Activated T-helper 1 cell treated with anti-CD3 and anti-CD28 coated beads, Interleukin-12 subunit alpha, Interleukin-12 subunit beta, Interleukin-2, Interleukin-4 antibody, amounts not matched to agents 30 ng/mL and 10 ng/mL and 1 ng/mL, durations not matched to agents 14 hours and 24 hours and 36 hours (primary cell): ENCODE measurements around the gene ADAM12. TPM values are rescaled to one million over a fixed set of nuclear protein-coding genes. Genes with fewer than 3 reads are reported as not detected.
"Not testable (repeated sequence)": the region's sequence is repeated elsewhere in the genome, so short reads cannot be mapped to it uniquely, and the experiment has no call there.

Experiments
- DNase-seq: peaks from one replicate; pipeline ENCODE4 v3.0.0; 2021; ENCODE audit warnings: low spot score
- H3K27ac Mint-ChIP-seq: one replicate; pipeline ENCODE4 v1.8.0; 2021; ENCODE audit warnings: mild to moderate bottlenecking, mixed read lengths
- H3K27me3 Mint-ChIP-seq: one replicate; pipeline ENCODE4 v1.8.0; 2022; ENCODE audit warnings: mild to moderate bottlenecking, moderate library complexity, mixed read lengths; ENCODE audit not compliant: insufficient read depth
- H3K36me3 Mint-ChIP-seq: one replicate; pipeline ENCODE4 v1.8.0; 2021; ENCODE audit warnings: low read depth, mixed read lengths
- H3K4me1 Mint-ChIP-seq: one replicate; pipeline ENCODE4 v1.8.0; 2021; ENCODE audit warnings: low read depth, mixed read lengths
- H3K4me3 Mint-ChIP-seq: one replicate; pipeline ENCODE4 v1.8.0; 2021; ENCODE audit warnings: mild to moderate bottlenecking, moderate library complexity, mixed read lengths
- H3K9me3 Mint-ChIP-seq: one replicate; pipeline ENCODE4 v1.8.0; 2021; ENCODE audit warnings: mixed read lengths
- intact Hi-C: fragments of 100-400 bp; cut with micrococcal nuclease; formaldehyde crosslinking; loops from one replicate; pipeline ENCODE4 v1.15.1; 2024
- total RNA-seq: library from RNA; stranded (reverse); gene quantifications from 2 replicates; pipeline ENCODE4 v1.2.3, GENCODE V29; 2022

The ADAM12 gene
- total RNA-seq, 1 donor from 2014 or later, result not detected

GRCh38 chr10:126397156-126397555 lies 8.9 kb upstream of the ADAM12 start:
- intact Hi-C loops, result no loop called here
- H3K9me3 Mint-ChIP-seq, result peaks cover 3% of the 10 kb centered on the region
- H3K36me3 Mint-ChIP-seq, result no peaks in the 10 kb centered on the region
- no peaks in the 10 kb centered on the region for H3K4me1 Mint-ChIP-seq
- no peaks in the 10 kb centered on the region for H3K27me3 Mint-ChIP-seq
- no peak overlapping the region for H3K4me3 Mint-ChIP-seq
- no peak overlapping the region for H3K27ac Mint-ChIP-seq
- DNase-seq, result no peak

DNA sequence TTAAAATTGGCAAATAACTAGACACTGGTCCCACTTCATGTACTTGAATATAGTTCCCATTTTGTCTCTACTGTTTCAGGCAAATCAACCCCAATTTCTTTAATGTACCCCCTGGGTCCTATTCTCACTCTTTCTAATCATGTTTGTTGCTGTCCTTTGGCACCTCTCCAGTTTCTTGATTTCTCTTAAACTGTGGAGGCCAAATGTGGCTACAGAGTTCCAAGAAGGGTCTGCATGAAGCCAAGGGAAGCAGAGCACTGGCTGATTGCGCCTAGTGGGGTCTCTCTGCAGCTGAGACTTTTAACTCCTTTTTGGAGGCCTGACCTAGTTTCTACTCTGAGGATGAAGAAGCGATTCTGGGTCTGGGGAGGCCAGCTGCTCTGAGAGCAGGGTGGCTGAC lies 6.7 kb upstream of the ADAM12 start:
- Mint-ChIP-seq H3K4me3 (no peak overlapping the region), H3K27me3 (peaks cover 3% of the 10 kb centered on the region), H3K4me1 (no peaks in the 10 kb centered on the region), H3K27ac (no peak overlapping the region), H3K9me3 (peaks cover 3% of the 10 kb centered on the region), H3K36me3 (no peaks in the 10 kb centered on the region)
- DNase-seq, result no peak
- intact Hi-C loops, result no loop called here

DNA sequence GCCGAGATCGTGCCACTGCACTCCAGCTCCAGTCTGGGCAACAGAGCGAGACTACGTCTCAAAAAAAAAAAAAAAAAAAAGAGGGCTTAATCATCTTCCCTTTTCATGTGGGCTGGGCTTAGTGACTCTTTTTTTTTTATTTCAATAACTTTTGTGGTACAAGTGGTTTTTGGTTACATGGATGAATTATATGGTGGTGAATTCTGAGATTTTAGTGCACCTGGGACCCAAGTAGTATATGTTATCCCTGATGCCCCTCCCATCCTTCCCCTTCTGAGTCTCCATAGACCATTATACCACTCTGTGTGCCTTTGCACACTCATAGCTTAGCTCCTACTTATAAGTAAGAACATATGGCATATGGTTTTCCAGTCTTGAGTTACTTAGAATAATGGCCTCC lies 4.8 kb upstream of the ADAM12 start:
- intact Hi-C loops, result no loop called here
- H3K36me3 Mint-ChIP-seq, result no peaks in the 10 kb centered on the region
- H3K9me3 Mint-ChIP-seq, result peaks cover 3% of the 10 kb centered on the region
- DNase-seq, result no peak
- no peak overlapping the region for H3K4me3 Mint-ChIP-seq
- H3K4me1 Mint-ChIP-seq, result no peaks in the 10 kb centered on the region
- peaks cover 8% of the 10 kb centered on the region for H3K27me3 Mint-ChIP-seq
- H3K27ac Mint-ChIP-seq, result no peak overlapping the region

DNA sequence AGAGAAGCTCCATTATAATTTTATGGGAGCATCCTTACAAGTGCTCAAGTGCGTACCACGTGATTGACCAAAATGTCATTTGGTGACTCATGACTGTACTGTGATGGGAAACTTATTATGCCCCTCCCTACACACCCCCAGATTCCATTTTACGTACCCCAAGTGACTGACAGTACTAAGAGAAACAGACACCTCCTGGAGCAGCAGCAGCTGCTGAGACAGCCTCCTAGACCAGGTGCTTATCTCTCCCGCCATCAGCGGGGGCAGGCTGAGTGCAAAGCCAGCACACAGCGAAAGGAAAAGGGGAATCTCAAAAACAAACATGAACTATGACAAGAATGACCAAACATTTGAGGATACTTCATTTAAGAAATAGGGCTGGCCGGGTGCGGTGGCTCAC lies 4.2 kb upstream of the ADAM12 start:
- Mint-ChIP-seq H3K9me3 (peaks cover 3% of the 10 kb centered on the region), H3K4me3 (no peak overlapping the region), H3K36me3 (no peaks in the 10 kb centered on the region), H3K27ac (no peak overlapping the region), H3K27me3 (peaks cover 8% of the 10 kb centered on the region), H3K4me1 (no peaks in the 10 kb centered on the region)
- intact Hi-C loops, result no loop called here
- DNase-seq, result no peak

DNA sequence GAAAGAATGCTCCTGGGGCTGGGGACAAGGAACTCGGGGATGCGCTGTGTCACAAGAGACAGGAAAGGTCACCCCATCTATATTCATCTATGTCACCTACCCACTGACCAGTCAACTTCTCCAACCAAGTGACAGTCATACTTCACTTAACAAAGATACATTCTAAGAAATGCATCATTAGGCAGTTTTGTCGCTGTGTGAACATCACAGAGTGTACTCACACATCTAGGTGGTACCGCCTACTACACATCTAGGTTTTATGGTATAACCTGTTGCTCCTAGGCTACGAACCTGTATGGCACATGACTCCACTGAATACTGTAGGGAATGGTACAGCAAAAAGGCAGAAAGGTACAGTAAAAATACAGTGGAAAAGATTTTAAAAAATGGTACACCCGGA lies 3.8 kb upstream of the ADAM12 start:
- Mint-ChIP-seq H3K9me3 (peaks cover 3% of the 10 kb centered on the region), H3K4me1 (peaks cover 3% of the 10 kb centered on the region), H3K27ac (no peak overlapping the region), H3K4me3 (no peak overlapping the region), H3K27me3 (peaks cover 10% of the 10 kb centered on the region), H3K36me3 (no peaks in the 10 kb centered on the region)
- intact Hi-C loops, result no loop called here
- DNase-seq, result no peak

GRCh38 chr10:126391192-126391885 lies 3.1 kb upstream of the ADAM12 start:
- no peak overlapping the region for H3K4me3 Mint-ChIP-seq
- H3K4me1 Mint-ChIP-seq, result peaks cover 7% of the 10 kb centered on the region
- no peak for DNase-seq
- intact Hi-C loops, result no loop called here
- H3K27ac Mint-ChIP-seq, result no peak overlapping the region
- H3K27me3 Mint-ChIP-seq, result peaks cover 18% of the 10 kb centered on the region
- H3K36me3 Mint-ChIP-seq, result no peaks in the 10 kb centered on the region
- no peaks in the 10 kb centered on the region for H3K9me3 Mint-ChIP-seq

DNA sequence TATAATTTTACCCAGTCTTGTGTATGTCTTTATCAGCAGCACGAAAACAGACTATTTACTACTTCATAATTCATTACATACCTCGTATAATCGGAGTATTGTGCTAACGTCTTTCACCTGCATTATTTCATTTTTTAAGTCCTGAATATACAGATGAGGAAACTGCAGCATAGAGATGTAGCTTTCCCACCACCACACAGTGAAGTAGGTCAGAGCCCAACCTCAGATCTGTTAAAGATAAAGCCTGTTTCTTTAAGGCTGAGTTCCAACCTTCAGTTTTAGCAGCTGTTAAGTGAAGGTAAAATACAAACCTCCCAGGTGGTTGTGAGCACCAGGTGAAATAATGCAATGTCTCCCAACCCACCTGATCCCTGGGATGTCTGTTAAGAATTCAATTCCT lies 2.0 kb upstream of the ADAM12 start:
- peaks cover 7% of the 10 kb centered on the region for H3K4me1 Mint-ChIP-seq
- no peak overlapping the region for H3K27ac Mint-ChIP-seq
- DNase-seq, result no peak
- intact Hi-C loops, result no loop called here
- H3K36me3 Mint-ChIP-seq, result no peaks in the 10 kb centered on the region
- no peak overlapping the region for H3K4me3 Mint-ChIP-seq
- peaks cover 24% of the 10 kb centered on the region for H3K27me3 Mint-ChIP-seq
- H3K9me3 Mint-ChIP-seq, result no peaks in the 10 kb centered on the region

DNA sequence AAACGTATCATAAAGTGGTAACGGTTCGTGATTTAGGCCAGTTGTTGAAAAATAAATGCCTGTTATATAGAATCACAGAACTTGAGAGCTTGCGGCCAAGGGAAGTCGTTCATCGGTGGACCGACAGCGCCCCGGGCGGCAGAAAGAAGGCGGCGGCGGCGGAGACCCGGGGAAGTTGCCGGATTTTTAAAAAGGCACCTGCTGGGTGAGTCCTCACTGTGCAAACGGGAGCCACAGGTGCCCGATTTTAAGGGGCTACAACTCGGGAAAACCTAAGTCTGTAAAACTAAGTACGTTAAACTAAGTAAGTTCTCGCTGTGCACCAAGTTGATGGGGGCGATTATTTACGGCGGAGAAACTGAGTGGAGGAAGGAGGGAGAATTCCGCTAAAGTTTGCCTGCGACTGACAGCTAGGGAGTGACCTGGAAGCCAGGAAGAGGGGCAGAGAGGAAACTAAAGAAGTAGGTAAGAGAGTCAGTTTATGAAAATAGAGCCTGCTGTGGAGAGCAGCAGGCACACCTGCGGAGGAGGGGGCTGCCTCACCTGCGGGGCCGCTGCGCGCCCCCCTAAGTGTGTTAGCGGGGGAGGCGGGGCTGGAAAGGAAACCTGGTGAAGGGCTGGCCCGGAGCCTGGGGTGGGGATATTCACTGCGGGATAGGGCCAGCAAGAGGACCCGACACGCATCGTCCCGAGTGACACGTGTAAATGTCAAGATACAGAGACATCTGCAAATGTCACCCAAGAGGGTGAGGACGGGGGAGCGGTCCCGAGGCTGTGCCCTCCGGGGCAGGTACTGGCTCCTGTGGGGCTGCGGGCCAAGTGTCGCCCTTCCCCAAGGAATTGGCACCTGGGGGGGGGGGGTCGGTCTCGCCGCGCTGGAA lies 996 bp downstream of the ADAM12 start:
- Mint-ChIP-seq H3K27ac (peak overlapping the region; percentile 59), H3K36me3 (no peaks in the 10 kb centered on the region), H3K4me3 (peak overlapping the region; percentile 51)

DNA sequence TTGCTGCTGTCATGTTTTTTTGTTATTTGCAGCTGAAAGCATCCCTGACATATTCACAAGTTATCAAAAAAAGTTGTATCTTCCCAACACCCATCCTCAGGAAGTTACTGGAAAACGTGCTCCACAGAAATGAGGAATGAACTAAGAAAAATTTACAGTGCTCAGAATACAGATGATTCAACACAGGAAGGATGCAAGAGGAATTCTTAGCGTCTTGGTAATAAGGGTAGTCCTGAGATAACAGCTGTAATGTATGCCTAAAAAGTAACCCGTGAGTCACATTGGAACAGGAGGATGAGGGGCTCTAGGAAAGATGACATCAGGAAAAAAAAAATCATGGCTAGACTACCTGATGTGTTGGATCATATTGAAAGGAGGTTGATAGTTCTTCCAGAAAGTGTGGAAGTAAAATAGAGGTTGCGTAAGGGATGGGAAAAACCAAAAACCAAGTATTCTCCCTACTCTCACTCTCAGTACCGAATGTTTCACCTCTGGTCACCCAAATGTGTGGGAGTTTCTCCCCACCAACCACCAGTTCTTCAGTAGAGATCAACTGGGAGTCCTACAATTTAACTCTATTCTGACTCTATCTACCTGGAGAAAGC lies 3.9 kb downstream of the ADAM12 start:
- peaks cover 3% of the 10 kb centered on the region for H3K9me3 Mint-ChIP-seq
- H3K4me3 Mint-ChIP-seq, result no peak overlapping the region
- H3K27me3 Mint-ChIP-seq, result peaks cover 21% of the 10 kb centered on the region
- DNase-seq, result no peak
- peaks cover 7% of the 10 kb centered on the region for H3K4me1 Mint-ChIP-seq
- H3K36me3 Mint-ChIP-seq, result no peaks in the 10 kb centered on the region
- intact Hi-C loops, result loop anchor here (10.0 kb wide), 1 partner anchor 400 kb away; no protein-coding TSS in a partner anchor
- no peak overlapping the region for H3K27ac Mint-ChIP-seq

More for the DNA sequence above, 996 bp downstream of the ADAM12 start:
- no peak for DNase-seq
- H3K9me3 Mint-ChIP-seq, result no peaks in the 10 kb centered on the region
- peaks cover 7% of the 10 kb centered on the region for H3K4me1 Mint-ChIP-seq
- peaks cover 26% of the 10 kb centered on the region for H3K27me3 Mint-ChIP-seq
- intact Hi-C loops, result loop anchor here (10.0 kb wide), 1 partner anchor 402 kb away; no protein-coding TSS in a partner anchor

DNA sequence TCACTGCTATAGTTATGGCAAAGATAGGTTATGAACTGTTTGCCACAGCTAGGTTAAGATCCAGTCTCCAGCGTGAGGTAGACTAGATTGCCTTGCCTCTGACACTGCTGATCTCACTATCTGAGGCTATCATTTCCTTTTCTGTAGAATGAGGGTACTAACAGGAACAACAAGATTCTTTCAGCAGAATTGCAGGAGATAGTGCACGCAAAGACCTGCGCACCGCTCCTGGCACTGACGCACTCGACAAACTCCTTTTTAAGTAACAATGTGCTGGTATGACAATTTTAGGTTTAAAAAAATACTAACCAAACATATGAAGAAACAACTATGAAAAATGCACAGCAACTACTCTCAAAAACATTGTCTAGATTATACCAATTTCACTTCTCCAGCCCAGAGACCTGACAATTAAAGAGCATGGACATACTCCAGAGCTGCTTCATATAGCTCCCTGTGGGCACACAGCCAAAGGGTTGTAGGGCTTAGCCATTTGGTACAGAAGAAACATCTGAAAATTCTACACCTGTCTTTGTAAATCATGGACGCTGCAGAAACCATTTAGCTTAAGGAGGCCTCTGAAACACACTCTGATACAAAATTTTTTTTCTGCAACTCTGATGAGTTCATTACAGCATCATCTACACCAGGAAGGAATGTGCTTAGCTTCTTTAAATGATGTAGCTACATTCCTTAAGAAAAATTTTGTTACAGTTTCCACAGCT lies 7.8 kb downstream of the ADAM12 start:
- intact Hi-C loops, result loop anchor here (10.0 kb wide), 1 partner anchor 396 kb away; no protein-coding TSS in a partner anchor
- no peaks in the 10 kb centered on the region for H3K36me3 Mint-ChIP-seq
- no peak overlapping the region for H3K4me3 Mint-ChIP-seq
- DNase-seq, result no peak
- no peaks in the 10 kb centered on the region for H3K4me1 Mint-ChIP-seq
- H3K27me3 Mint-ChIP-seq, result peaks cover 3% of the 10 kb centered on the region
- peaks cover 3% of the 10 kb centered on the region for H3K9me3 Mint-ChIP-seq
- H3K27ac Mint-ChIP-seq, result no peak overlapping the region

GRCh38 chr10:126379166-126379565 lies 9.1 kb downstream of the ADAM12 start:
- intact Hi-C loops, H3K27ac Mint-ChIP-seq, H3K27me3 Mint-ChIP-seq: not testable (repeated sequence)

GRCh38 chr10:126376956-126377355 lies 11.3 kb downstream of the ADAM12 start:
- no peaks in the 10 kb centered on the region for H3K27me3 Mint-ChIP-seq
- H3K36me3 Mint-ChIP-seq, result no peaks in the 10 kb centered on the region
- intact Hi-C loops, result no loop called here
- H3K27ac Mint-ChIP-seq, result no peak overlapping the region
- H3K4me1 Mint-ChIP-seq, result no peaks in the 10 kb centered on the region
- no peak overlapping the region for H3K4me3 Mint-ChIP-seq
- peaks cover 10% of the 10 kb centered on the region for H3K9me3 Mint-ChIP-seq
- no peak for DNase-seq

More at GRCh38 chr10:126379166-126379565, 9.1 kb downstream of the ADAM12 start:
- DNase-seq, H3K36me3 Mint-ChIP-seq, H3K4me3 Mint-ChIP-seq, H3K4me1 Mint-ChIP-seq: not testable (repeated sequence)
- peaks cover 10% of the 10 kb centered on the region for H3K9me3 Mint-ChIP-seq
